ENCODE measurements around the gene TMEM184A. TPM values are rescaled to one million over a fixed set of nuclear protein-coding genes. Genes with fewer than 3 reads are reported as not detected.
A peak's percentile ranks its signal among the peaks of the same experiment; 100 is the strongest.

The TMEM184A gene
- total RNA-seq, 1 experiment from 2014 or later, result 21.4 TPM

- Histone ChIP-seq H3K4me3 (no peak overlapping the region), H3K27ac (no peak overlapping the region), H4K20me1 (ENCODE audit: insufficient read depth) (peaks cover 57% of the 10 kb centered on the region), H3K9me3 (ENCODE audit: insufficient read depth, low read depth) (no peaks in the 10 kb centered on the region), H3K4me1 (replicated peaks; ENCODE audit: insufficient read depth) (peaks cover under 1% of the 10 kb centered on the region; the same call in 1 of the 2 replicates), H3F3A (ENCODE audit: insufficient read depth, low read depth) (peaks cover 47% of the 10 kb centered on the region), H2AFZ (no peak overlapping the region), H3K36me3 (ENCODE audit: low read depth) (0 out of 2 replicates have a peak, but pooled peaks cover under 1% of the 10 kb centered on the region), H3K27me3 (ENCODE audit: insufficient read depth, low read depth) (no peaks in the 10 kb centered on the region), H3K9me2 (ENCODE audit: insufficient read depth) (no peaks in the 10 kb centered on the region), H3K4me2 (no peak overlapping the region), H3K79me2 (ENCODE audit: low read depth) (peaks cover 22% of the 10 kb centered on the region)
- intact Hi-C loops (cut with micrococcal nuclease; ENCODE audit: unreplicated experiment), result no loop called here
- ChIA-PET POLR2A (ENCODE audit: unreplicated experiment) (no interaction called here), CTCF (interaction anchor here (0.6 kb wide), 1 partner anchor 352 kb away, joined by 7 read pairs; no protein-coding TSS in a partner anchor)
- BruUV-seq (replicated peaks), result TSS peak; percentile 17
- DNase-seq, result no peak
- TF ChIP-seq EZH2 (IDR thresholded peaks at IDR 0.05; ENCODE audit: low read depth), result no peak
- TF ChIP-seq CTCF (conservative IDR thresholded peaks at IDR 0.05), result no peak
Observed at GRCh38 chr7:1542841-1543747, 12.9 kb downstream of the TMEM184A start.

- H4K20me1 ChIP-seq (ENCODE audit: insufficient read depth), result peaks cover 64% of the 10 kb centered on the region
- no peak for TF ChIP-seq CTCF (conservative IDR thresholded peaks at IDR 0.05)
- no peak for TF ChIP-seq EZH2 (IDR thresholded peaks at IDR 0.05; ENCODE audit: low read depth)
- H3K4me1 ChIP-seq (replicated peaks; ENCODE audit: insufficient read depth), result peaks cover 8% of the 10 kb centered on the region
- no peak for DNase-seq
- POLR2A ChIA-PET (ENCODE audit: unreplicated experiment), result no interaction called here
- CTCF ChIA-PET, result interaction anchor here (0.5 kb wide), 1 partner anchor 25 kb away, joined by 3 read pairs; no protein-coding TSS in a partner anchor
- H3K27me3 ChIP-seq (ENCODE audit: insufficient read depth, low read depth), result no peaks in the 10 kb centered on the region
- H2AFZ ChIP-seq, result no peak overlapping the region
- H3K4me2 ChIP-seq, result no peak overlapping the region
- no peak overlapping the region for H3K4me3 ChIP-seq
- intact Hi-C loops (cut with micrococcal nuclease; ENCODE audit: unreplicated experiment), result no loop called here
- H3K79me2 ChIP-seq (ENCODE audit: low read depth), result peaks cover 30% of the 10 kb centered on the region
- H3K9me3 ChIP-seq (ENCODE audit: insufficient read depth, low read depth), result no peaks in the 10 kb centered on the region
- no TSS peak for BruUV-seq (replicated peaks)
- no peaks in the 10 kb centered on the region for H3K9me2 ChIP-seq (ENCODE audit: insufficient read depth)
- no peak overlapping the region for H3K27ac ChIP-seq
- H3K36me3 ChIP-seq (ENCODE audit: low read depth), result peaks cover 5% of the 10 kb centered on the region; the same call in 1 of the 2 replicates
- peaks cover 47% of the 10 kb centered on the region for H3F3A ChIP-seq (ENCODE audit: insufficient read depth, low read depth)
Observed at GRCh38 chr7:1542329-1542728, 13.7 kb downstream of the TMEM184A start.

- no peak overlapping the region for H3K4me3 ChIP-seq
- H2AFZ ChIP-seq, result no peak overlapping the region
- H4K20me1 ChIP-seq (ENCODE audit: insufficient read depth), result peaks cover 66% of the 10 kb centered on the region
- peaks cover 35% of the 10 kb centered on the region for H3K79me2 ChIP-seq (ENCODE audit: low read depth)
- no peak overlapping the region for H3K27ac ChIP-seq
- ChIA-PET POLR2A (ENCODE audit: unreplicated experiment) (no interaction called here), CTCF (interaction anchor here (0.5 to 0.7 kb wide), 2 partner anchors 24 to 36 kb away, joined by 3 to 5 read pairs; no protein-coding TSS in a partner anchor)
- H3F3A ChIP-seq (ENCODE audit: insufficient read depth, low read depth), result peaks cover 51% of the 10 kb centered on the region
- peaks cover 5% of the 10 kb centered on the region for H3K36me3 ChIP-seq (ENCODE audit: low read depth)
- no peak for DNase-seq
- no peaks in the 10 kb centered on the region for H3K27me3 ChIP-seq (ENCODE audit: insufficient read depth, low read depth)
- TF ChIP-seq CTCF (conservative IDR thresholded peaks at IDR 0.05) (no peak), EZH2 (IDR thresholded peaks at IDR 0.05; ENCODE audit: low read depth) (no peak)
- peaks cover 14% of the 10 kb centered on the region for H3K4me1 ChIP-seq (replicated peaks; ENCODE audit: insufficient read depth)
- intact Hi-C loops (cut with micrococcal nuclease; ENCODE audit: unreplicated experiment), result no loop called here
- no peak overlapping the region for H3K4me2 ChIP-seq
- no peaks in the 10 kb centered on the region for H3K9me2 ChIP-seq (ENCODE audit: insufficient read depth)
- BruUV-seq (replicated peaks), result no TSS peak
- H3K9me3 ChIP-seq (ENCODE audit: insufficient read depth, low read depth), result no peaks in the 10 kb centered on the region
Observed at GRCh38 chr7:1541431-1542162, 14.4 kb downstream of the TMEM184A start.

Measured in PC-9 (cell line).